H1 (cell line): Measurements from ENCODE around the gene ARHGAP4. TPM values are rescaled to one million over a fixed set of nuclear protein-coding genes. Genes with fewer than 3 reads are reported as not detected.

ENCODE experiments used
- CTCF ChIA-PET: fragments of 300-600 bp; sonication (Branson Sonifier 250); formaldehyde crosslinking; loops from one replicate; lab custom pipeline; 2021; ENCODE audit not compliant: partially characterized antibody; lab: Charles Lee
- POLR2A ChIA-PET: fragments of 300-600 bp; sonication (Branson Sonifier 250); formaldehyde crosslinking; loops from one replicate; lab custom pipeline; 2021; ENCODE audit warnings: inconsistent platforms; ENCODE audit not compliant: partially characterized antibody; lab: Charles Lee
- DNase-seq, 2 experiments: peaks; one replicate each; pipeline versions ENCODE4 v3.0.0 to v3.0.0-alpha.2; 2010 to 2022; ENCODE audit warnings: low spot score in 2 of 2, low read depth in 1 of 2, mixed read lengths in 1 of 2
- FAIRE-seq: peaks from 2 replicates; lab custom pipeline; 2011; peaks lifted over from hg19 to GRCh38; lab: Jason Lieb, UNC
- H2AFZ ChIP-seq: 2 replicates; pipeline ENCODE4 v1.8.1; 2012; ENCODE audit warnings: low read length, inconsistent platforms
- H2AK5ac ChIP-seq: 2 replicates; pipeline ENCODE4 v1.6.1; 2013; ENCODE audit warnings: low read depth, low read length
- H2BK120ac ChIP-seq: replicated peaks from 2 replicates; pipeline ENCODE3; 2013; ENCODE audit warnings: low read depth, low read length, inconsistent platforms
- H2BK12ac ChIP-seq: 2 replicates; pipeline ENCODE4 v1.6.1; 2013; ENCODE audit warnings: low read depth, low read length
- H2BK15ac ChIP-seq: 2 replicates; pipeline ENCODE4 v1.6.1; 2013; ENCODE audit warnings: low read length
- H2BK20ac ChIP-seq: 2 replicates; pipeline ENCODE4 v1.6.1; 2013; ENCODE audit warnings: low read length
- H2BK5ac ChIP-seq: 2 replicates; pipeline ENCODE4 v1.6.1; 2013; ENCODE audit warnings: low read depth, low read length
- H3K14ac ChIP-seq: 2 replicates; pipeline ENCODE4 v1.6.1; 2013; ENCODE audit warnings: inconsistent platforms; ENCODE audit not compliant: insufficient read length
- H3K18ac ChIP-seq: 2 replicates; pipeline ENCODE4 v1.6.1; 2013; ENCODE audit warnings: low read length; ENCODE audit errors: extremely low read depth
- H3K23ac ChIP-seq: 2 replicates; pipeline ENCODE4 v1.6.1; 2013; ENCODE audit warnings: inconsistent platforms; ENCODE audit not compliant: insufficient read length
- H3K23me2 ChIP-seq: 2 replicates; pipeline ENCODE4 v1.6.1; 2013; ENCODE audit warnings: low read depth, low read length
- H3K27ac ChIP-seq: 2 replicates; pipeline ENCODE4 v1.6.1; 2011; ENCODE audit warnings: low read depth, low read length, inconsistent platforms
- H3K27me3 ChIP-seq, 4 experiments: replicated peaks in 1 of 4; 1 replicate in 1 of 4; 2 replicates in 3 of 4; pipeline versions ENCODE4 v1.6.1 to v1.8.1; 2011 to 2013; ENCODE audit warnings: low read length in 3 of 4, mild to moderate bottlenecking in 3 of 4, inconsistent platforms in 2 of 4, mixed read lengths in 2 of 4, moderate library complexity in 1 of 4; ENCODE audit not compliant: control insufficient read depth in 3 of 4, insufficient read depth in 3 of 4; ENCODE audit errors: extremely low read depth in 1 of 4
- H3K36me3 ChIP-seq, 4 experiments: 2 replicates each; pipeline versions ENCODE4 v1.6.1 to v1.8.1; 2011 to 2013; ENCODE audit warnings: mild to moderate bottlenecking in 4 of 4, low read length in 3 of 4, moderate library complexity in 2 of 4, control low read depth in 1 of 4, inconsistent platforms in 1 of 4; ENCODE audit not compliant: insufficient read depth in 4 of 4, control insufficient read depth in 2 of 4
- H3K4ac ChIP-seq: replicated peaks from 2 replicates; pipeline ENCODE3; 2013; ENCODE audit warnings: low read length, low read depth, mixed read lengths, inconsistent platforms; ENCODE audit not compliant: insufficient read length
- H3K4me1 ChIP-seq, 4 experiments: replicated peaks in 1 of 4; 1 replicate in 1 of 4; 2 replicates in 3 of 4; pipeline versions ENCODE4 v1.6.1 to v1.8.1; 2011 to 2013; ENCODE audit warnings: low read length in 3 of 4, inconsistent platforms in 2 of 4, mixed read lengths in 1 of 4; ENCODE audit not compliant: insufficient read depth in 4 of 4, control insufficient read depth in 3 of 4
- H3K4me2 ChIP-seq, 2 experiments: 2 replicates each; pipeline versions ENCODE4 v1.6.1 to v1.8.1; 2011 to 2013; ENCODE audit warnings: low read depth in 2 of 2, low read length in 2 of 2, control low read depth in 1 of 2, inconsistent platforms in 1 of 2, mild to moderate bottlenecking in 1 of 2; ENCODE audit not compliant: insufficient read depth in 1 of 2
- H3K4me3 ChIP-seq, 4 experiments: fragments of 200-600, 300-600 bp in 1 of 4; sonication (generic), shearing (Covaris generic), sonication (Bioruptor Twin) in 1 of 4; 2 replicates each; pipeline versions ENCODE4 v1.5.1 to v1.8.1; 2011 to 2016; ENCODE audit warnings: low read length in 4 of 4, low read depth in 3 of 4, control low read depth in 2 of 4, inconsistent platforms in 2 of 4, mild to moderate bottlenecking in 2 of 4, mixed read lengths in 1 of 4, moderate library complexity in 1 of 4; ENCODE audit not compliant: insufficient read depth in 2 of 4; ENCODE audit errors: extremely low read depth in 1 of 4
- H3K56ac ChIP-seq: replicated peaks from 2 replicates; pipeline ENCODE3; 2013; ENCODE audit warnings: low read depth, mild to moderate bottlenecking, mixed read lengths, low read length, inconsistent platforms; ENCODE audit not compliant: insufficient read length
- H3K79me1 ChIP-seq: 2 replicates; pipeline ENCODE4 v1.6.1; 2013; ENCODE audit warnings: low read depth, low read length, control low read depth
- H3K79me2 ChIP-seq, 2 experiments: 2 replicates each; pipeline versions ENCODE4 v1.6.1 to v1.8.1; 2012 to 2013; ENCODE audit warnings: low read length in 2 of 2, mild to moderate bottlenecking in 2 of 2, inconsistent platforms in 1 of 2; ENCODE audit not compliant: insufficient read depth in 2 of 2, control insufficient read depth in 1 of 2
- H3K9ac ChIP-seq, 4 experiments: replicated peaks in 1 of 4; 1 replicate in 1 of 4; 2 replicates in 3 of 4; pipeline versions ENCODE4 v1.6.1 to v1.8.1; 2011 to 2013; ENCODE audit warnings: low read depth in 3 of 4, low read length in 3 of 4, control low read depth in 2 of 4, mild to moderate bottlenecking in 2 of 4, moderate library complexity in 2 of 4, inconsistent platforms in 1 of 4; ENCODE audit errors: extremely low read depth in 1 of 4
- H3K9me3 ChIP-seq, 2 experiments: 2 replicates each; pipeline versions ENCODE4 v1.6.1 to v1.8.1; 2012 to 2013; ENCODE audit warnings: mild to moderate bottlenecking in 2 of 2, moderate library complexity in 2 of 2, control low read depth in 1 of 2, inconsistent platforms in 1 of 2, low read depth in 1 of 2, low read length in 1 of 2, mixed read lengths in 1 of 2; ENCODE audit not compliant: insufficient read depth in 2 of 2
- H4K20me1 ChIP-seq, 2 experiments: replicated peaks in 1 of 2; 2 replicates each; pipeline versions ENCODE3 to v1.8.1; 2011 to 2013; ENCODE audit warnings: inconsistent platforms in 2 of 2, low read length in 2 of 2, mild to moderate bottlenecking in 1 of 2; ENCODE audit not compliant: insufficient read depth in 2 of 2, control insufficient read depth in 1 of 2
- H4K5ac ChIP-seq: 2 replicates; pipeline ENCODE4 v1.6.1; 2013; ENCODE audit warnings: low read length, low read depth, mixed read lengths, inconsistent platforms; ENCODE audit not compliant: insufficient read length
- H4K8ac ChIP-seq: 2 replicates; pipeline ENCODE4 v1.8.0; 2013; ENCODE audit warnings: mild to moderate bottlenecking, moderate library complexity, low read length, inconsistent platforms; ENCODE audit not compliant: insufficient read depth; ENCODE audit errors: extremely low read depth
- H4K91ac ChIP-seq: replicated peaks from 2 replicates; pipeline ENCODE3; 2013; ENCODE audit warnings: low read length, mixed read lengths, inconsistent platforms; ENCODE audit not compliant: insufficient read length
- ASH2L ChIP-seq: fragments of 200-600, 300-600 bp; sonication (generic); IDR thresholded peaks from one replicate; pipeline ENCODE4 v1.7.1; 2017; ENCODE audit warnings: low read length
- EP300 ChIP-seq, 2 experiments: IDR thresholded peaks; 1 replicate in 1 of 2; 2 replicates in 1 of 2; pipeline ENCODE4 v1.6.1; 2011 to 2012; ENCODE audit warnings: low read depth in 2 of 2, low read length in 2 of 2, mild to moderate bottlenecking in 2 of 2, borderline replicate concordance in 1 of 2, inconsistent platforms in 1 of 2, moderate library complexity in 1 of 2
- KDM5A ChIP-seq: fragments of 200-600 bp; IDR thresholded peaks from 2 replicates; pipeline ENCODE4 v1.7.1; 2012; ENCODE audit warnings: mild to moderate bottlenecking, low read length, inconsistent platforms, mixed read lengths
- NANOG ChIP-seq: IDR thresholded peaks from 2 replicates; pipeline ENCODE4 v1.6.1; 2011; ENCODE audit warnings: low read length, low read depth, mild to moderate bottlenecking, inconsistent platforms; ENCODE audit not compliant: insufficient read depth, poor library complexity, severe bottlenecking
- RAD21 ChIP-seq, 2 experiments: IDR thresholded peaks in 1 of 2; conservative IDR thresholded peaks in 1 of 2; 2 replicates each; pipeline ENCODE4 v1.6.1; 2011; ENCODE audit warnings: low read depth in 2 of 2, low read length in 2 of 2, improper control_type of control experiment in 1 of 2, inconsistent platforms in 1 of 2, mild to moderate bottlenecking in 1 of 2, moderate library complexity in 1 of 2
- RXRA ChIP-seq: IDR thresholded peaks from 2 replicates; pipeline ENCODE4 v1.6.1; 2011; ENCODE audit warnings: low read depth, mild to moderate bottlenecking, low read length, moderate library complexity; ENCODE audit not compliant: insufficient read depth
- SP4 ChIP-seq: IDR thresholded peaks from 2 replicates; pipeline ENCODE4 v1.6.1; 2012; ENCODE audit warnings: low read length, inconsistent platforms
- SRF ChIP-seq: IDR thresholded peaks from 2 replicates; pipeline ENCODE4 v1.6.1; 2011; ENCODE audit warnings: mild to moderate bottlenecking, low read depth, low read length, moderate library complexity
- TBP ChIP-seq: IDR thresholded peaks from 2 replicates; pipeline ENCODE4 v1.6.1; 2011; ENCODE audit warnings: low read depth, low read length, improper control_type of control experiment
- TEAD4 ChIP-seq: IDR thresholded peaks from 2 replicates; pipeline ENCODE4 v1.6.1; 2012; ENCODE audit warnings: low read depth, low read length, inconsistent platforms, mixed read lengths
- ZNF274 ChIP-seq: IDR thresholded peaks from 2 replicates; pipeline ENCODE4 v1.7.0; 2012; ENCODE audit warnings: low read length, borderline replicate concordance; ENCODE audit errors: extremely low read depth
- WGBS, 2 experiments: shearing (Covaris generic) in 1 of 2; methylation state at CpG; one replicate each; pipeline versions ENCODE4 v1.1.6 to v1.1.7; 2013 to 2015; ENCODE audit warnings: low lambda C conversion rate in 2 of 2, mixed read lengths in 2 of 2, inconsistent platforms in 1 of 2, low coverage in 1 of 2, missing lambda C conversion rate in 1 of 2; ENCODE audit not compliant: insufficient replicate concordance in 2 of 2, insufficient coverage in 1 of 2, insufficient read length in 1 of 2; ENCODE audit errors: extremely low coverage in 1 of 2, missing lambda C conversion rate in 1 of 2; 5-methylcytosine and 5-hydroxymethylcytosine counted together
- polyA plus RNA-seq, 7 experiments: library from polyadenylated mRNA; depleted of rRNA in 3 of 7; stranded (reverse) in 5 of 7; unstranded in 2 of 7; fragments of >200 nt in 5 of 7; fragments of 200-250 nt in 2 of 7; gene quantifications; 1 replicate in 5 of 7; 2 replicates in 1 of 7; 4 replicates in 1 of 7; pipeline versions ENCODE4 v1.2.1 to v1.2.3, GENCODE V29; 2011 to 2013; ENCODE audit warnings: missing spikeins in 2 of 7, mixed read lengths in 2 of 7
- total RNA-seq: library from RNA; stranded (reverse); fragmentation: NEBNext Ultra II Directional; extraction: Animal tissue kit (Norgen Biotek cat#: 25700); gene quantifications from 2 replicates; pipeline ENCODE4 v1.2.1, GENCODE V29; 2021
- TF ChIP-seq, protein P1 (sequence below): IDR thresholded peaks from 2 replicates; pipeline ENCODE4 v1.6.1; 2011; ENCODE audit warnings: low read length, improper control_type of control experiment

Gene ARHGAP4
- total and polyA plus RNA-seq, 2 of the 8 experiments (the other 6 are each of a cell fraction or from before 2014, with no cell fraction given): 23.9 to 26.0 TPM

DNA sequence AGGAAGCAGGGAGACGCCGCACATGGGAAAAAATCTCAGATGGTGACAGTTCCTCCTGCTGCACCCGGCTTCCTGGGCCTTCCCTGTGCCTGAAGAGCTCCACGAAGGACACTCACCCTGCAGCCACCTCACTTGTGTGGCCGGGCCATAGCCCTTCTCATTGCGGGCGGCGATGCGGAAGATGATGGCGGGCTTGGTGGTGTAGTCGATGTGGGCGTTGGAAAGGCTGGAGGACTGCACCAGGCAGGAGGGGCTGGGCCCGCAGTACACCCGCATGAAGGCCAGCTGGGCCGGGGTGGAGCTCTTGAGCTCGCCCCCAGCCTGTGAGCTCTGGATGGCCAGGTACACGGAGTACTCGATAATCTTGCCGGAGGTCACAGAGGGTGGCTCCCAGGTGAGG is 24.1 kb upstream of the ARHGAP4 start:
- H2AFZ ChIP-seq: no peak overlapping the region
- no peak overlapping the region for H2BK15ac ChIP-seq
- no peaks in the 10 kb centered on the region for H3K27me3 ChIP-seq
- no peak overlapping the region for H3K56ac ChIP-seq
- WGBS, 2 experiments: 100% methylated on average over 1 of the region's 19 CpGs; no CpG with 5 or more reads in 1 of the 2 experiments
- H3K4me1 ChIP-seq: peaks cover 0 to 11% (median 1%) of the 10 kb centered on the region in 4 experiments; a peak in 3 of 7 replicates
- no peaks in the 10 kb centered on the region for H3K9me3 ChIP-seq
- H3K23me2 ChIP-seq: no peaks in the 10 kb centered on the region
- no peak overlapping the region for H3K18ac ChIP-seq
- no peak overlapping the region for H4K5ac ChIP-seq
- ChIA-PET CTCF (interaction anchor here (0.8 to 11.1 kb wide), 7 partner anchors 9 to 132 kb away, joined by 3 to 272 read pairs (median 6); partner anchors contain the start of genes ARHGAP4, HCFC1 and NAA10), POLR2A (interaction anchor here (0.7 to 18.9 kb wide), 5 partner anchors 11 to 155 kb away, joined by 3 to 231 read pairs (median 3); partner anchors contain the start of genes ARHGAP4 and SSR4)
- peaks cover 22 to 52% (median 36%) of the 10 kb centered on the region in 4 experiments; a peak in 7 of 8 replicates for H3K36me3 ChIP-seq
- no peak overlapping the region for H4K91ac ChIP-seq
- no peak overlapping the region for H2BK20ac ChIP-seq
- no peaks in the 10 kb centered on the region for H3K79me1 ChIP-seq
- peaks cover 0 to 4% of the 10 kb centered on the region in 2 experiments for H4K20me1 ChIP-seq
- FAIRE-seq (no peak), DNase-seq (no peak)
- no peak overlapping the region for H2AK5ac ChIP-seq
- H4K8ac ChIP-seq: no peak overlapping the region
- no peak overlapping the region for H3K27ac ChIP-seq
- H3K4ac ChIP-seq: no peak overlapping the region
- no peak overlapping the region for H3K14ac ChIP-seq
- no peak overlapping the region for H3K9ac ChIP-seq
- no peak overlapping the region for H3K4me2 ChIP-seq
- H2BK120ac ChIP-seq: no peak overlapping the region
- H3K23ac ChIP-seq: no peak overlapping the region
- H3K4me3 ChIP-seq: no peak overlapping the region
- no peak overlapping the region for H2BK5ac ChIP-seq
- no peaks in the 10 kb centered on the region for H3K79me2 ChIP-seq
- no peak overlapping the region for H2BK12ac ChIP-seq
- TF ChIP-seq KDM5A: no peak
- TF ChIP-seq RXRA: no peak
- no peak for TF ChIP-seq SRF
- no peak for TF ChIP-seq RAD21 (IDR thresholded peaks at IDR 0.05 in 1 of 2, conservative IDR thresholded peaks at IDR 0.05 in 1 of 2; ENCODE audit: low read depth in 2 of 2, low read length in 2 of 2)
- TF ChIP-seq NANOG: no peak
- no peak for TF ChIP-seq EP300 (IDR thresholded peaks at IDR 0.05; ENCODE audit: borderline replicate concordance in 1 of 2, low read depth in 2 of 2, low read length in 2 of 2)
- TF ChIP-seq, protein P1, sequence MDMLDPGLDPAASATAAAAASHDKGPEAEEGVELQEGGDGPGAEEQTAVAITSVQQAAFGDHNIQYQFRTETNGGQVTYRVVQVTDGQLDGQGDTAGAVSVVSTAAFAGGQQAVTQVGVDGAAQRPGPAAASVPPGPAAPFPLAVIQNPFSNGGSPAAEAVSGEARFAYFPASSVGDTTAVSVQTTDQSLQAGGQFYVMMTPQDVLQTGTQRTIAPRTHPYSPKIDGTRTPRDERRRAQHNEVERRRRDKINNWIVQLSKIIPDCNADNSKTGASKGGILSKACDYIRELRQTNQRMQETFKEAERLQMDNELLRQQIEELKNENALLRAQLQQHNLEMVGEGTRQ: no peak
- TF ChIP-seq TBP: no peak
- no peak for TF ChIP-seq ASH2L
- TF ChIP-seq SP4: no peak
- TF ChIP-seq TEAD4: no peak
- TF ChIP-seq ZNF274: no peak
